Cerebellar cortex (tissue), 1 donor: Measurements from ENCODE around the gene MRPL54.
"Not testable (repeated sequence)": the region's sequence is repeated elsewhere in the genome, so short reads cannot be mapped to it uniquely, and the experiment has no call there.

Source experiments
- DNase-seq: peaks from one replicate; pipeline ENCODE4 v3.0.0-alpha.2; 2015; ENCODE audit warnings: low spot score

Gene MRPL54

GRCh38 chr19:3813473-3814392 lies 51.3 kb downstream of the MRPL54 start:
- no peak for DNase-seq

GRCh38 chr19:3814648-3815047 lies 52.2 kb downstream of the MRPL54 start:
- no peak for DNase-seq

- not testable (repeated sequence) for DNase-seq
These were observed 53.7 kb downstream of the MRPL54 start for GRCh38 chr19:3816148-3816547.

- no peak for DNase-seq
These were observed 54.2 kb downstream of the MRPL54 start for GRCh38 chr19:3816566-3817218.
